Inflammatory macrophage (primary cell): Measurements from ENCODE around the gene CHMP3.

Source experiments
- DNase-seq, 2 donors: peaks; one replicate each; pipeline ENCODE4 v3.0.0-alpha.2; 2020 to 2022

The CHMP3 gene

DNA sequence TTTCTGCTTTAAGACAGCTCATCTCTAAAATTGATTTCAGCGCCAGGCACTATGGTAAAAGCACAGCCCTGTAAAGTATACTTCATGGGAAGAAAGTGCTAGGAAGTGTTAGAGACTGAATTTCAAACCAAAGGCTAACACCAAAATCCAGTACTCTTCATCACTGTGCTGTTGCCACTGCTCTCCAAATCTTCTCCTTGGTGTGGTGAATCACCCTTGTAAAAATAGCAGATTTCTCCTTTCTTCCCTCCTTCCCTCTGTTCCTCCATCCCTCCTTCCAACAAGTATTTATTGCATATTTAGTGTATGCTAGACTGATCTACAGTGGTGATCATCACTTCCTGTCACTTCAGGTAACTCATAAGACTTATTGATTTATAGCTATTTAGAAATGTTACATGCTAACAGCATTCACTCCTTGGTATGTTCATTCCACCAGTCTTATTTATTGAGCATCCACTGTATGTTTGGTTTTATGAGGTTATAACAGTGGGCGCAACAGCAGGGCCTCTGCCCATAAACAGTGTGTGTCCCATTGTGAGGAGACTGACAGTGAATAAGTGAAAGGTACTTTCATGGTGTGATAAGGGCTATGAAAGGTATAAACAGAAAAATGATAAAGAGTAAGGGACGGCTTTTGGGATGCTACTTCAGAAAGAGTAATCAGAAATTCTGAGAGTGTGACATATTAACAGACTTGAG, 102.0 kb downstream of the CHMP3 start:
- DNase-seq = no peak

DNA sequence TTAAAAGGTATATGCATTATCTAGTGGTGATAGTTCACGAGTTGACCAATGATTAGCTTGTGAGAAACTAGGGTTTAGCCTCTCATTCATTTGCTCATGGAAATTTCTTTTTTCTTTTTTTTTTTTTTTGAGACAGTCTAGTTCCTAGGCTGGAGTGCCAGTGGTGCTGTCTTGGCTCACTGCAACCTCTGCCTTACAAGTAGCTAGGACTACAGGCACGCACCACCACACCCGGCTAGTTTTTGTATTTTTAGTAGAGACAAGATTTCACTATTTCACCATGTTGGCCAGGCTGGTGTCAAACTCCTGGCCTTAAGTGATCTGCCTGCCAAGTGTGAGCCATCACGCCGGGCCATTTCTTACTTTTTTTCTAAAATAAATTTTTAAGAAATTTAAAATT, 108.1 kb downstream of the CHMP3 start:
- DNase-seq = no peak

DNA sequence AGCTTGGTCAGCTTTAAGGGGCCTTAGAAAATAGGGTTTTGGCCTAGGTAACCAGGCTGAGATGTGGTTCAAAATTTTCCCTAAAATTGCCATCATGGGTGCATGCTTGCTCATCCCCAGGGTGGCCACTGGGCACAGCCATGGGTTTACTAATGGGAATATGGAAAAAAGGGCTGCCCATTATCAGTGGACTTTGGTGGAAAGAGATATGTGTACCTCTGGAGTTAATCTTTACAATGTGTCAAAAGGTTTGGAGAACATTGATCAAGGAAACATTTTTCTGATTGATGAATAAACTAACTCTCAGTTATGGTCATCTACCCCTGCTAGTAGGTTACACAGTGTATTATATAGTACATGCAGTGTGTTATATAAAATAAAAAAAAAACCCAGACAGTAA, 109.0 kb downstream of the CHMP3 start:
- DNase-seq = no peak

DNA sequence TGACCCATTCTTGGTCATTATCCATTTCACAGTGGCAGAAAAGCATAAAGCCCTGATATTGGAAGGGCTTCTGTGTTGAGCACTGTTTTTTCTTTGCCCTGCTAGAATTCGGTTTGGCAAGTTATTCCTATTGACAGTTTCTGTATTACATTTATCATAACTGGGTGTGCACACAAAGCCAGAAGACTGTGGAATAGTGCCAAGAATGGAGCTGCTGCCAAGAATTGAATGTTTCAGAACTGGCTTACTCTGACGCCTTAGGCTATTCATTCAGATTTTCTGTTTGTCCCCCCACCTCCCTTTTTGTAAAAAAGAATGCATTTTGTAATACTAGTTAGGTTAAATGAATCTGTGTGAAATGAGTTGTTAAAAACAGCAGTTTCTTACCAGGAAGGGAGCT, 109.4 kb downstream of the CHMP3 start:
- DNase-seq = no peak
